ENCODE data around the gene COL8A1.

COL8A1 gene

DNA sequence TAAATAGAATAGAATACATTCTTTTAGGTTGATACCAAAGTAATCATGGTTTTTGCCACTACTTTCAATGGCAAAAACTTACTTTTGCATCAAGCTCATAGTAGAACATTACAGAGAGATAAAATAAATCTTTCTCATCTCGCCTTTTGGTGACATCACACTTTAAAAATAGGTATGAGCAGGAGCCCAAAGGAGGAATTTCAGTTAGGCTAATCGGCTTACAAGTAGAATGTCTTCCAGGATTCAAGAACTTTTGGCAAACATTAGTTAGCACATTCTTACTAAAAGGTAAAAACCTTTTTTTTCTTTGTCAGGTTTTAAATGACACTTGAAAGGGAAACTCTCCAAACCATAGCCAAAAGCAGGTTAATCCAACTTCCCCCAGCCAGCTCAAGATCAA is 119.6 kb downstream of the COL8A1 start:
- Histone ChIP-seq H3K36me3 (ENCODE audit: control insufficient read depth, insufficient read depth, low read length) (no peaks in the 10 kb centered on the region), H3K4me1 (ENCODE audit: control insufficient read depth, low read depth, low read length) (no peaks in the 10 kb centered on the region), H3K79me2 (ENCODE audit: control insufficient read depth, insufficient read depth, low read length) (no peaks in the 10 kb centered on the region), H2BK15ac (replicated peaks; ENCODE audit: low read depth) (no peak overlapping the region), H3K4me2 (ENCODE audit: low read length) (no peak overlapping the region), H2BK120ac (ENCODE audit: low read depth, low read length) (no peak overlapping the region), H4K5ac (ENCODE audit: low read length) (no peak overlapping the region), H3K23ac (ENCODE audit: low read length) (no peak overlapping the region), H4K8ac (ENCODE audit: low read depth, low read length) (no peak overlapping the region), H3K27me3 (ENCODE audit: insufficient read depth, low read length, poor library complexity) (no peaks in the 10 kb centered on the region), H3K4me3 (ENCODE audit: low read length) (no peak overlapping the region), H3K79me1 (ENCODE audit: low read length) (no peaks in the 10 kb centered on the region), H3K4ac (ENCODE audit: low read depth, low read length) (no peak overlapping the region), H2BK5ac (ENCODE audit: low read length) (no peak overlapping the region), H3K18ac (ENCODE audit: low read length) (no peak overlapping the region), H3K27ac (ENCODE audit: low read depth, low read length) (no peak overlapping the region), H2AK5ac (ENCODE audit: low read length) (no peak overlapping the region), H3K9ac (ENCODE audit: low read length) (no peak overlapping the region), H3K56ac (ENCODE audit: low read length) (no peak overlapping the region)
- WGBS (ENCODE audit: extremely low coverage, insufficient coverage, low lambda C conversion rate): no CpG with 5 or more reads among the region's 2 CpGs
- DNase-seq: peak; percentile 20

DNA sequence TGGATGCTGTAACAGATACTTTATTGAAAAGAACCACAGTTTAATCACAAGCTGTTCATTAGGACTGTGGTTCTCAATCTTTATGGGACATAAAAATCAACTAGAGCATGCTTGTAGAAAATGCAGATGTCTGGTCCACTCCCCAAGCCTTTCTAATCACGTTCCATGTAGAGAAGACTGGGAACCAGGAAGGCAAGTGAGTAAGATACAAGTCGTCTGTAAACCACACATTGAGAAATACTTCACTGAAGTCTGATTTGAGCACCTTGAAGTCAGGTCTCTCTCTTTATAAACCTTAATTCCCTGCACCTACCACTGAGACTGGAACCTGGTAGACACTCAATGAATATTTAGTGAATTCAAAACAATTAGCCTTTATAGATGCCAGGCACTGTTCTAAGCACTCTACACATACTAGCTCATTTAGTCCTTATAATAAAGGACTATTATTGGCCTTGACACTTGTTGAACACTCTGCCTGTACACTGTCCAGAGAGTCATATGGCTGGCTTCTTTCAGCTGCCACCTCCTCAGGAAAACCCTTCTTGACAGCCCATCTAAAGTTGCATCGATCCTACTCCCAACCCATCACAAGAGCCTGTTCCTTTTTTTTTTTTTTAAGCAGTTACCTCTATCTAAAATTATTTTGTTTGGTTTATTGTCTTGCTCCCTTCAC is 120.2 kb downstream of the COL8A1 start:
- Histone ChIP-seq H3K9ac (ENCODE audit: low read length) (no peak overlapping the region), H3K4me1 (ENCODE audit: control insufficient read depth, low read depth, low read length) (no peaks in the 10 kb centered on the region), H3K56ac (ENCODE audit: low read length) (no peak overlapping the region), H3K4ac (ENCODE audit: low read depth, low read length) (no peak overlapping the region), H4K8ac (ENCODE audit: low read depth, low read length) (no peak overlapping the region), H3K27me3 (ENCODE audit: insufficient read depth, low read length, poor library complexity) (no peaks in the 10 kb centered on the region), H3K23ac (ENCODE audit: low read length) (no peak overlapping the region), H2BK5ac (ENCODE audit: low read length) (no peak overlapping the region), H3K4me3 (ENCODE audit: low read length) (no peak overlapping the region), H3K79me2 (ENCODE audit: control insufficient read depth, insufficient read depth, low read length) (no peaks in the 10 kb centered on the region), H3K18ac (ENCODE audit: low read length) (no peak overlapping the region), H2BK120ac (ENCODE audit: low read depth, low read length) (no peak overlapping the region), H3K36me3 (ENCODE audit: control insufficient read depth, insufficient read depth, low read length) (no peaks in the 10 kb centered on the region), H4K5ac (ENCODE audit: low read length) (no peak overlapping the region), H3K4me2 (ENCODE audit: low read length) (no peak overlapping the region), H3K79me1 (ENCODE audit: low read length) (no peaks in the 10 kb centered on the region), H3K27ac (ENCODE audit: low read depth, low read length) (no peak overlapping the region), H2AK5ac (ENCODE audit: low read length) (no peak overlapping the region), H2BK15ac (replicated peaks; ENCODE audit: low read depth) (no peak overlapping the region)
- DNase-seq: no peak
- WGBS (ENCODE audit: extremely low coverage, insufficient coverage, low lambda C conversion rate): no CpG with 5 or more reads among the region's 3 CpGs

DNA sequence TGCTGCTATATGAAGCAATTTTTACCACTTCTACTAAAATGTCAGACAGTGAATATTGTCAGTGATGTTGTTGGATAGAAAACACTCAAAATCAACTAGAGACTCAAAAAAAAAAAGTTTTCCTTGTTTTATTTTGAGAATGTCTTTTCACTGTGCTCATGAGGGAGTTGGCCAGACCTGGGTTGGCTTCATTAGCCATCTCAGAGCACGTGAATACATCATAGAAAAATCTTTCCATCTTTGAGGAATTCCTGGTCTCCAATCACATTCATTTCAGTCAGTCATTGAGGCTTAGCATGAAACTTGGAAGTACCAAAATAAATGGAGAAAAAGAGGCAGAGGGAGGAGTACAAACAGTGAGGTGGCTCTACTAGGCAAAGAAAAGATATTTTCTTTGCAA is 121.6 kb downstream of the COL8A1 start:
- Histone ChIP-seq H3K4me3 (ENCODE audit: low read length) (no peak overlapping the region), H2AK5ac (ENCODE audit: low read length) (no peak overlapping the region), H3K23ac (ENCODE audit: low read length) (no peak overlapping the region), H3K36me3 (ENCODE audit: control insufficient read depth, insufficient read depth, low read length) (no peaks in the 10 kb centered on the region), H3K18ac (ENCODE audit: low read length) (no peak overlapping the region), H3K79me2 (ENCODE audit: control insufficient read depth, insufficient read depth, low read length) (no peaks in the 10 kb centered on the region), H2BK5ac (ENCODE audit: low read length) (no peak overlapping the region), H3K4me1 (ENCODE audit: control insufficient read depth, low read depth, low read length) (no peaks in the 10 kb centered on the region), H3K9ac (ENCODE audit: low read length) (no peak overlapping the region), H2BK15ac (replicated peaks; ENCODE audit: low read depth) (no peak overlapping the region), H3K4ac (ENCODE audit: low read depth, low read length) (no peak overlapping the region), H4K5ac (ENCODE audit: low read length) (no peak overlapping the region), H4K8ac (ENCODE audit: low read depth, low read length) (no peak overlapping the region), H3K27me3 (ENCODE audit: insufficient read depth, low read length, poor library complexity) (no peaks in the 10 kb centered on the region), H3K56ac (ENCODE audit: low read length) (no peak overlapping the region), H3K79me1 (ENCODE audit: low read length) (no peaks in the 10 kb centered on the region), H3K4me2 (ENCODE audit: low read length) (no peak overlapping the region), H3K27ac (ENCODE audit: low read depth, low read length) (no peak overlapping the region), H2BK120ac (ENCODE audit: low read depth, low read length) (no peak overlapping the region)
- no CpG with 5 or more reads among the region's 1 CpG for WGBS (ENCODE audit: extremely low coverage, insufficient coverage, low lambda C conversion rate)
- DNase-seq: no peak

DNA sequence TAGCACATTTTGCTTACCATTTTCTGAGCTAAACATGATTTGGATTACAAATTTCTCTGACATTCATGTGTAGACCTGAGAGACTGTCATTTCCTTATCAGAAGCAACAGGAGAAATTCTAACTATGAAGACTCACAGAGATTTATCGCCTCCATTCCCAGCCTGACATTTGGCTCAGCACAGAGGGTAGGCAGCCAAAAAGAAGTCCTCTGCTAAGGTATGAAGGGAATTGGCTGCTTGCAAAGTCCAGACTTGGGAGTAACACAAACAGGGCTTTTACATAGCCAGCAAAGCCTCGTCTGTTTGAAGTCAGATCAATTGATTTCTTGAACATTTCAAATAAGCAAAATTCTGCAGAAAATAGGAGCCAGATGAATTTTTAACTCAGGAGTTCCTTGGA is 122.2 kb downstream of the COL8A1 start:
- WGBS (ENCODE audit: extremely low coverage, insufficient coverage, low lambda C conversion rate): no CpG with 5 or more reads among the region's 2 CpGs
- H3K18ac ChIP-seq (ENCODE audit: low read length): no peak overlapping the region
- H3K79me1 ChIP-seq (ENCODE audit: low read length): no peaks in the 10 kb centered on the region

DNA sequence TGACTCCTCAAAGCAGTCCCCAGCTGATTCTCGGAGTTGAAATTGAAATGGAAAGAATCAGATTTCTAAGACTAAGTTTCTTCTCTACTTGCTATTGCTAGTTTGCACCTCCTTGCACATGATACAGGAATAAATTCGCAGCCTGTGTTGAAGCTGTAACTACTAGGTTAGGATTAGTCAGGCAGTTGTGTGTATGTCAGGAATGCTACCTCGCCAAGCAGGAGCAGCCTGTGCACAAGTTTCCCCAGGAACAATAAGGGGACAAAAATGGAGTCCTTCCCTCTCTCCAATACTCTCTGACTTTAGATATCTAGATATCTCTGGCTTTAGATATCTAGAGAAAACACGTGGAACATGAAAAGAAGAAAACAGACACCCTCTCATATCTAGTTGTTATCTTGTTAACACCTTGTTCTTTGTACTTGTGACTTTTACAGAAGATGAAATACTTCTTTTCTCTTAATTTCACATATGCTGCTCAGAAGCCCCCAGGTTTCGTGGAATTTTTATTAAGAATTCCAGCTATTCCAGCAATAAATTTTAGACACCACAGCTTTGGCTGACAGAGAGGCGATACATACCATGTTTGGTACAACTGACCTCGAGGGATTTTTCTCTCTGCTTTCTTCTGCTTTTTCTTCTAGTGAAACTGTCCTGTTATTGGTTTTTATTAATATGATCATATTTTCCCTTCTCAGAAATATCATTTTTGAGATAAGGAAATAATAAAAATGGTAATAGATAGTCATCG is 123.2 kb downstream of the COL8A1 start:
- H3K27me3 ChIP-seq (ENCODE audit: insufficient read depth, low read length, poor library complexity): no peaks in the 10 kb centered on the region
- H3K9ac ChIP-seq (ENCODE audit: low read length): no peak overlapping the region
- no peaks in the 10 kb centered on the region for H3K79me2 ChIP-seq (ENCODE audit: control insufficient read depth, insufficient read depth, low read length)
- H3K27ac ChIP-seq (ENCODE audit: low read depth, low read length): no peak overlapping the region
- H2BK5ac ChIP-seq (ENCODE audit: low read length): no peak overlapping the region
- no peak overlapping the region for H4K8ac ChIP-seq (ENCODE audit: low read depth, low read length)
- DNase-seq: peak; percentile 24
- H3K36me3 ChIP-seq (ENCODE audit: control insufficient read depth, insufficient read depth, low read length): no peaks in the 10 kb centered on the region
- H4K5ac ChIP-seq (ENCODE audit: low read length): no peak overlapping the region
- H2BK120ac ChIP-seq (ENCODE audit: low read depth, low read length): no peak overlapping the region
- H3K23ac ChIP-seq (ENCODE audit: low read length): no peak overlapping the region
- H3K18ac ChIP-seq (ENCODE audit: low read length): no peak overlapping the region
- H2BK15ac ChIP-seq (replicated peaks; ENCODE audit: low read depth): no peak overlapping the region
- H2AK5ac ChIP-seq (ENCODE audit: low read length): no peak overlapping the region
- H3K4me2 ChIP-seq (ENCODE audit: low read length): no peak overlapping the region
- no peaks in the 10 kb centered on the region for H3K79me1 ChIP-seq (ENCODE audit: low read length)
- no peak overlapping the region for H3K4ac ChIP-seq (ENCODE audit: low read depth, low read length)
- H3K56ac ChIP-seq (ENCODE audit: low read length): no peak overlapping the region
- no CpG with 5 or more reads among the region's 8 CpGs for WGBS (ENCODE audit: extremely low coverage, insufficient coverage, low lambda C conversion rate)
- no peak overlapping the region for H3K4me3 ChIP-seq (ENCODE audit: low read length)
- no peaks in the 10 kb centered on the region for H3K4me1 ChIP-seq (ENCODE audit: control insufficient read depth, low read depth, low read length)

More for the DNA sequence above, 122.2 kb downstream of the COL8A1 start:
- H3K56ac ChIP-seq (ENCODE audit: low read length): no peak overlapping the region
- H3K79me2 ChIP-seq (ENCODE audit: control insufficient read depth, insufficient read depth, low read length): no peaks in the 10 kb centered on the region
- no peak overlapping the region for H3K9ac ChIP-seq (ENCODE audit: low read length)
- no peak overlapping the region for H2AK5ac ChIP-seq (ENCODE audit: low read length)
- H3K23ac ChIP-seq (ENCODE audit: low read length): no peak overlapping the region
- DNase-seq: no peak
- H2BK15ac ChIP-seq (replicated peaks; ENCODE audit: low read depth): no peak overlapping the region
- no peak overlapping the region for H4K8ac ChIP-seq (ENCODE audit: low read depth, low read length)
- H2BK120ac ChIP-seq (ENCODE audit: low read depth, low read length): no peak overlapping the region
- H3K27me3 ChIP-seq (ENCODE audit: insufficient read depth, low read length, poor library complexity): no peaks in the 10 kb centered on the region
- no peak overlapping the region for H4K5ac ChIP-seq (ENCODE audit: low read length)
- no peaks in the 10 kb centered on the region for H3K36me3 ChIP-seq (ENCODE audit: control insufficient read depth, insufficient read depth, low read length)
- no peaks in the 10 kb centered on the region for H3K4me1 ChIP-seq (ENCODE audit: control insufficient read depth, low read depth, low read length)
- no peak overlapping the region for H2BK5ac ChIP-seq (ENCODE audit: low read length)
- H3K27ac ChIP-seq (ENCODE audit: low read depth, low read length): no peak overlapping the region
- H3K4ac ChIP-seq (ENCODE audit: low read depth, low read length): no peak overlapping the region
- no peak overlapping the region for H3K4me2 ChIP-seq (ENCODE audit: low read length)
- no peak overlapping the region for H3K4me3 ChIP-seq (ENCODE audit: low read length)
